Cardiac muscle cell (in vitro differentiated cells and primary cell): Measurements from ENCODE around the gene LRFN2. TPM values are rescaled to one million over a fixed set of nuclear protein-coding genes. Genes with fewer than 3 reads are reported as not detected.
A peak's percentile ranks its signal among the peaks of the same experiment; 100 is the strongest.

ENCODE experiments used
- DNase-seq, 2 donors: peaks; one replicate each; pipeline versions ENCODE4 v3.0.0 to v3.0.0-alpha.2; 2010 to 2017; ENCODE audit warnings: low read depth in 1 of 2, low spot score in 1 of 2
- H3K27ac ChIP-seq: fragments of 200-600 bp; sonication (generic); 2 replicates; pipeline ENCODE4 v1.5.1; 2016
- H3K27me3 ChIP-seq: fragments of 200-600 bp; sonication (generic); 2 replicates; pipeline ENCODE4 v1.6.0; 2016; ENCODE audit warnings: control low read depth
- H3K36me3 ChIP-seq: fragments of 200-600 bp; sonication (generic); 2 replicates; pipeline ENCODE4 v1.5.1; 2016; ENCODE audit warnings: control low read depth
- H3K4me1 ChIP-seq: fragments of 200-600 bp; sonication (generic); 2 replicates; pipeline ENCODE4 v1.8.1; 2017; ENCODE audit warnings: low read depth, mild to moderate bottlenecking, mixed run types
- H3K4me3 ChIP-seq: fragments of 200-600 bp; sonication (generic); 2 replicates; pipeline ENCODE4 v1.5.1; 2016; ENCODE audit warnings: mild to moderate bottlenecking
- H3K9me3 ChIP-seq: fragments of 200-600 bp; sonication (generic); 2 replicates; pipeline ENCODE4 v1.5.1; 2017; ENCODE audit warnings: low read depth, mild to moderate bottlenecking, control low read depth
- CTCF ChIP-seq: IDR thresholded peaks from 2 replicates; pipeline ENCODE4 v1.5.1; 2012; ENCODE audit warnings: low read depth, mild to moderate bottlenecking, low read length
- polyA plus RNA-seq: library from polyadenylated mRNA; unstranded; fragments of >200 nt; fragmentation: Nextera tagmentation; extraction: Ambion mirVana; gene quantifications from 2 replicates; pipeline ENCODE4 v1.2.1, GENCODE V29; 2016
- total RNA-seq: library from RNA; depleted of rRNA; stranded (reverse); fragments of >200 nt; gene quantifications from 2 replicates; pipeline ENCODE4 v1.2.3, GENCODE V29; 2016

Gene LRFN2
- total and polyA plus RNA-seq, 2 experiments from 2014 or later: 0.15 TPM; not detected in 1

- Histone ChIP-seq H3K27me3 (peaks cover 8% of the 10 kb centered on the region), H3K4me1 (peaks cover 10% of the 10 kb centered on the region), H3K36me3 (no peaks in the 10 kb centered on the region), H3K4me3 (no peak overlapping the region), H3K9me3 (no peaks in the 10 kb centered on the region), H3K27ac (no peak overlapping the region)
- DNase-seq: no peak
- no peak for TF ChIP-seq CTCF
These were observed 103.1 kb downstream of the LRFN2 start for GRCh38 chr6:40484066-40484465.

GRCh38 chr6:40482532-40482931, 104.6 kb downstream of the LRFN2 start:
- Histone ChIP-seq H3K4me3 (no peak overlapping the region), H3K36me3 (no peaks in the 10 kb centered on the region), H3K9me3 (no peaks in the 10 kb centered on the region), H3K4me1 (peaks cover 10% of the 10 kb centered on the region), H3K27ac (no peak overlapping the region), H3K27me3 (peaks cover 9% of the 10 kb centered on the region)
- TF ChIP-seq CTCF: no peak
- DNase-seq: peak in 1 of 2 donors; percentile 13

GRCh38 chr6:40480678-40481077, 106.5 kb downstream of the LRFN2 start:
- Histone ChIP-seq H3K9me3 (no peaks in the 10 kb centered on the region), H3K27ac (no peak overlapping the region), H3K4me3 (no peak overlapping the region), H3K36me3 (no peaks in the 10 kb centered on the region), H3K4me1 (peaks cover 6% of the 10 kb centered on the region), H3K27me3 (peaks cover 10% of the 10 kb centered on the region)
- no peak for TF ChIP-seq CTCF
- no peak for DNase-seq

GRCh38 chr6:40479706-40480105, 107.5 kb downstream of the LRFN2 start:
- Histone ChIP-seq H3K36me3 (no peaks in the 10 kb centered on the region), H3K4me1 (no peaks in the 10 kb centered on the region), H3K9me3 (no peaks in the 10 kb centered on the region), H3K4me3 (no peak overlapping the region), H3K27me3 (peaks cover 10% of the 10 kb centered on the region), H3K27ac (no peak overlapping the region)
- DNase-seq: no peak
- no peak for TF ChIP-seq CTCF

- peak in 1 of 2 donors; percentile 25 for DNase-seq
- H3K4me3 ChIP-seq: no peak overlapping the region
- no peak for TF ChIP-seq CTCF
- no peaks in the 10 kb centered on the region for H3K36me3 ChIP-seq
- H3K27ac ChIP-seq: no peak overlapping the region
- H3K27me3 ChIP-seq: peaks cover 10% of the 10 kb centered on the region
- H3K9me3 ChIP-seq: no peaks in the 10 kb centered on the region
- H3K4me1 ChIP-seq: no peaks in the 10 kb centered on the region
These were observed 109.7 kb downstream of the LRFN2 start for GRCh38 chr6:40477246-40478126.
